ENCODE data around the gene RICTOR. TPM values are rescaled to one million over a fixed set of nuclear protein-coding genes. Genes with fewer than 3 reads are reported as not detected.

The RICTOR gene
- total RNA-seq, 1 experiment from 2014 or later = 21.7 TPM

DNA sequence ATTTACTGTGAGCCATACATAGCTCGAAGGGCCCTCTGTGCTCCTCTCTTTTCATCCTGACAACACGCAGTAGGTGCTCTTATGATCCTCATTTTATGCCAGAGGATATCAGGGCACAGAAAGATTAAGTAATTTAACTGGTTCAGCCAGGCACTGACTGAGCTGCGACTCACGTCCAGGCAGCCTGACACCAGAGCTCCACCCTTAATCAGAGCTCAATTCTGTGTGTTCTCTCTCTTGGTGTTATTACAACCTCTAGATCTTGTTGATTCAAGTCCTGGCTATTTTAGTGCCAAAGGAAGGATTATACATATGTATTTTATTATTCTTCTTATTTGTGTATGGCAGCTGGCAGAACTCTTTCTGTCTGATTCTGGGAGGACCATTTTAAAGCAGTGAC is 168.7 kb downstream of the RICTOR start:
- no peak for DNase-seq (ENCODE audit: low read depth, low spot score)
- no peaks in the 10 kb centered on the region for H4K20me1 ChIP-seq (ENCODE audit: insufficient read depth)

More for the DNA sequence above, 168.7 kb downstream of the RICTOR start:
- Histone ChIP-seq H3K36me3 (ENCODE audit: control insufficient read depth in 1 of 2, insufficient read depth in 2 of 2, low read length in 2 of 2) (peaks cover 7 to 34% of the 10 kb centered on the region in 2 experiments; a peak in 3 of 4 replicates), H3K9me2 (ENCODE audit: insufficient read depth) (no peaks in the 10 kb centered on the region), H3K9me3 (ENCODE audit: control insufficient read depth in 1 of 2, insufficient read depth in 1 of 2, low read depth in 1 of 2, low read length in 2 of 2) (no peaks in the 10 kb centered on the region; a peak in 1 of 4 replicates), H3K4me2 (ENCODE audit: low read length) (no peak overlapping the region), H2AFZ (ENCODE audit: low read depth, low read length, poor library complexity, severe bottlenecking) (no peak overlapping the region), H3K27ac (ENCODE audit: low read depth, low read length) (no peak overlapping the region), H3K4me1 (ENCODE audit: control insufficient read depth in 1 of 2, insufficient read depth in 2 of 2, low read length in 2 of 2) (no peaks in the 10 kb centered on the region), H3K4me3 (replicated peaks in 1 of 2; ENCODE audit: low read depth in 1 of 2, low read length in 2 of 2) (no peak overlapping the region), H3K79me2 (ENCODE audit: insufficient read depth, low read length) (no peaks in the 10 kb centered on the region), H3K9ac (ENCODE audit: low read length) (no peak overlapping the region), H3K27me3 (ENCODE audit: insufficient read depth, low read length) (no peaks in the 10 kb centered on the region)
- no peak for TF ChIP-seq ZNF274 (IDR thresholded peaks at IDR 0.05; ENCODE audit: low read depth, low read length)
- no peak for TF ChIP-seq FOSL1 (IDR thresholded peaks at IDR 0.05; ENCODE audit: low read depth)
- TF ChIP-seq CEBPB (IDR thresholded peaks at IDR 0.05; ENCODE audit: low read depth) = no peak
- TF ChIP-seq ELF1 (IDR thresholded peaks at IDR 0.05; ENCODE audit: borderline replicate concordance, low read depth) = no peak
- no peak for TF ChIP-seq EGR1 (IDR thresholded peaks at IDR 0.05; ENCODE audit: low read depth)
- TF ChIP-seq, protein P1, sequence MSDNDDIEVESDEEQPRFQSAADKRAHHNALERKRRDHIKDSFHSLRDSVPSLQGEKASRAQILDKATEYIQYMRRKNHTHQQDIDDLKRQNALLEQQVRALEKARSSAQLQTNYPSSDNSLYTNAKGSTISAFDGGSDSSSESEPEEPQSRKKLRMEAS (IDR thresholded peaks at IDR 0.05) = no peak
- no peak for TF ChIP-seq POLR2A (IDR thresholded peaks at IDR 0.05; ENCODE audit: borderline replicate concordance, extremely low read depth, insufficient read depth, insufficient read length)
- no peak for TF ChIP-seq POLR2AphosphoS5 (IDR thresholded peaks at IDR 0.05; ENCODE audit: low read depth, low read length)
- no peak for TF ChIP-seq YY1 (IDR thresholded peaks at IDR 0.05; ENCODE audit: extremely low read depth, insufficient replicate concordance, low read depth, low read length)
- TF ChIP-seq RAD21 (IDR thresholded peaks at IDR 0.05; ENCODE audit: low read depth) = no peak
- TF ChIP-seq, protein P2, sequence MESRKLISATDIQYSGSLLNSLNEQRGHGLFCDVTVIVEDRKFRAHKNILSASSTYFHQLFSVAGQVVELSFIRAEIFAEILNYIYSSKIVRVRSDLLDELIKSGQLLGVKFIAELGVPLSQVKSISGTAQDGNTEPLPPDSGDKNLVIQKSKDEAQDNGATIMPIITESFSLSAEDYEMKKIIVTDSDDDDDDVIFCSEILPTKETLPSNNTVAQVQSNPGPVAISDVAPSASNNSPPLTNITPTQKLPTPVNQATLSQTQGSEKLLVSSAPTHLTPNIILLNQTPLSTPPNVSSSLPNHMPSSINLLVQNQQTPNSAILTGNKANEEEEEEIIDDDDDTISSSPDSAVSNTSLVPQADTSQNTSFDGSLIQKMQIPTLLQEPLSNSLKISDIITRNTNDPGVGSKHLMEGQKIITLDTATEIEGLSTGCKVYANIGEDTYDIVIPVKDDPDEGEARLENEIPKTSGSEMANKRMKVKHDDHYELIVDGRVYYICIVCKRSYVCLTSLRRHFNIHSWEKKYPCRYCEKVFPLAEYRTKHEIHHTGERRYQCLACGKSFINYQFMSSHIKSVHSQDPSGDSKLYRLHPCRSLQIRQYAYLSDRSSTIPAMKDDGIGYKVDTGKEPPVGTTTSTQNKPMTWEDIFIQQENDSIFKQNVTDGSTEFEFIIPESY (IDR thresholded peaks at IDR 0.05; ENCODE audit: extremely low read depth, insufficient replicate concordance, low read length) = no peak
- TF ChIP-seq SP1 (IDR thresholded peaks at IDR 0.05; ENCODE audit: low read depth) = no peak
- TF ChIP-seq CTCF (IDR thresholded peaks at IDR 0.05 in 2 of 3, conservative IDR thresholded peaks at IDR 0.05 in 1 of 3; ENCODE audit: borderline replicate concordance in 1 of 3, insufficient read depth in 1 of 3, low read depth in 2 of 3, low read length in 2 of 3) = no peak
- no peak for TF ChIP-seq TCF7L2 (IDR thresholded peaks at IDR 0.05; ENCODE audit: borderline replicate concordance, extremely low read depth, insufficient read depth, insufficient read length)
- no peak for TF ChIP-seq SRF (IDR thresholded peaks at IDR 0.05; ENCODE audit: low read depth)
- TF ChIP-seq CBX3 (IDR thresholded peaks at IDR 0.05; ENCODE audit: low read depth) = no peak
- TF ChIP-seq JUND (IDR thresholded peaks at IDR 0.05) = no peak
- TF ChIP-seq, protein P3, sequence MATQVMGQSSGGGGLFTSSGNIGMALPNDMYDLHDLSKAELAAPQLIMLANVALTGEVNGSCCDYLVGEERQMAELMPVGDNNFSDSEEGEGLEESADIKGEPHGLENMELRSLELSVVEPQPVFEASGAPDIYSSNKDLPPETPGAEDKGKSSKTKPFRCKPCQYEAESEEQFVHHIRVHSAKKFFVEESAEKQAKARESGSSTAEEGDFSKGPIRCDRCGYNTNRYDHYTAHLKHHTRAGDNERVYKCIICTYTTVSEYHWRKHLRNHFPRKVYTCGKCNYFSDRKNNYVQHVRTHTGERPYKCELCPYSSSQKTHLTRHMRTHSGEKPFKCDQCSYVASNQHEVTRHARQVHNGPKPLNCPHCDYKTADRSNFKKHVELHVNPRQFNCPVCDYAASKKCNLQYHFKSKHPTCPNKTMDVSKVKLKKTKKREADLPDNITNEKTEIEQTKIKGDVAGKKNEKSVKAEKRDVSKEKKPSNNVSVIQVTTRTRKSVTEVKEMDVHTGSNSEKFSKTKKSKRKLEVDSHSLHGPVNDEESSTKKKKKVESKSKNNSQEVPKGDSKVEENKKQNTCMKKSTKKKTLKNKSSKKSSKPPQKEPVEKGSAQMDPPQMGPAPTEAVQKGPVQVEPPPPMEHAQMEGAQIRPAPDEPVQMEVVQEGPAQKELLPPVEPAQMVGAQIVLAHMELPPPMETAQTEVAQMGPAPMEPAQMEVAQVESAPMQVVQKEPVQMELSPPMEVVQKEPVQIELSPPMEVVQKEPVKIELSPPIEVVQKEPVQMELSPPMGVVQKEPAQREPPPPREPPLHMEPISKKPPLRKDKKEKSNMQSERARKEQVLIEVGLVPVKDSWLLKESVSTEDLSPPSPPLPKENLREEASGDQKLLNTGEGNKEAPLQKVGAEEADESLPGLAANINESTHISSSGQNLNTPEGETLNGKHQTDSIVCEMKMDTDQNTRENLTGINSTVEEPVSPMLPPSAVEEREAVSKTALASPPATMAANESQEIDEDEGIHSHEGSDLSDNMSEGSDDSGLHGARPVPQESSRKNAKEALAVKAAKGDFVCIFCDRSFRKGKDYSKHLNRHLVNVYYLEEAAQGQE (IDR thresholded peaks at IDR 0.05; ENCODE audit: low read depth) = no peak
- TF ChIP-seq EZH2phosphoT487 (IDR thresholded peaks at IDR 0.05; ENCODE audit: borderline replicate concordance) = no peak
- RAD21 ChIA-PET (ENCODE audit: low non-redundant PET in 1 of 2, low total read pairs in 2 of 2, uncharacterized antibody in 2 of 2, unreplicated experiment in 2 of 2) = no interaction called here
- CTCF ChIA-PET = no interaction called here
- intact Hi-C loops (cut with micrococcal nuclease) = no loop called here
- BruUV-seq (replicated peaks) = no TSS peak
- no peak for ATAC-seq
- POLR2A ChIA-PET = no interaction called here
